Loucy (cell line): ENCODE data around the gene FARSA.
A peak's percentile ranks its signal among the peaks of the same experiment; 100 is the strongest.

ENCODE experiments used
- H2AFZ ChIP-seq: fragments of 200-600 bp; sonication (generic); 2 replicates; pipeline ENCODE4 v1.6.0; 2016; ENCODE audit warnings: antibody characterized with exemption, mild to moderate bottlenecking, low read length, moderate library complexity
- H3F3A ChIP-seq: fragments of 200-600 bp; 2 replicates; pipeline ENCODE4 v1.6.0; 2016; ENCODE audit warnings: antibody characterized with exemption, low read depth, mild to moderate bottlenecking
- H3K27me3 ChIP-seq: fragments of 200-600 bp; sonication (generic); 2 replicates; pipeline ENCODE4 v1.6.1; 2014; ENCODE audit warnings: low read length, mild to moderate bottlenecking; ENCODE audit not compliant: insufficient read depth, poor library complexity, severe bottlenecking
- H3K36me3 ChIP-seq: fragments of 200-600 bp; sonication (generic); 2 replicates; pipeline ENCODE4 v1.6.1; 2016; ENCODE audit warnings: low read length; ENCODE audit not compliant: insufficient read depth
- H3K4me1 ChIP-seq: fragments of 200-600 bp; sonication (generic); 2 replicates; pipeline ENCODE4 v1.5.1; 2014; ENCODE audit warnings: low read length, mild to moderate bottlenecking; ENCODE audit not compliant: insufficient read depth, poor library complexity, severe bottlenecking
- H3K4me2 ChIP-seq: fragments of 200-600 bp; sonication (generic); 2 replicates; pipeline ENCODE4 v1.6.0; 2014; ENCODE audit warnings: antibody characterized with exemption, low read length, low read depth, mild to moderate bottlenecking; ENCODE audit not compliant: poor library complexity, severe bottlenecking
- H3K4me3 ChIP-seq: fragments of 200-600 bp; sonication (generic); 2 replicates; pipeline ENCODE4 v1.5.1; 2014; ENCODE audit warnings: low read length, mild to moderate bottlenecking, mixed read lengths; ENCODE audit not compliant: poor library complexity, severe bottlenecking
- H3K79me2 ChIP-seq: fragments of 200-600 bp; sonication (generic); 2 replicates; pipeline ENCODE4 v1.6.1; 2014; ENCODE audit warnings: low read length; ENCODE audit not compliant: insufficient read depth
- H3K9ac ChIP-seq: fragments of 200-600 bp; sonication (generic); 2 replicates; pipeline ENCODE4 v1.6.0; 2014; ENCODE audit warnings: mild to moderate bottlenecking, low read depth, low read length, moderate library complexity; ENCODE audit not compliant: poor library complexity, severe bottlenecking
- H3K9me2 ChIP-seq: fragments of 200-600 bp; sonication (generic); replicated peaks from 2 replicates; pipeline ENCODE4 v1.6.1; 2016; ENCODE audit warnings: low read depth, low read length, mixed read lengths
- H3K9me3 ChIP-seq: fragments of 200-600 bp; sonication (generic); 2 replicates; pipeline ENCODE4 v1.6.1; 2014; ENCODE audit warnings: mild to moderate bottlenecking, antibody characterized with exemption, low read length, low read depth; ENCODE audit not compliant: insufficient read depth
- H4K20me1 ChIP-seq: fragments of 200-600 bp; sonication (generic); 2 replicates; pipeline ENCODE4 v1.6.0; 2014; ENCODE audit warnings: antibody characterized with exemption, low read length, mild to moderate bottlenecking; ENCODE audit not compliant: insufficient read depth, poor library complexity, severe bottlenecking
- CTCF ChIP-seq: fragments of 200-600 bp; sonication (generic); conservative IDR thresholded peaks from 2 replicates; pipeline ENCODE4 v1.5.1; 2014; ENCODE audit warnings: mild to moderate bottlenecking, antibody characterized with exemption, low read length
- EZH2phosphoT487 ChIP-seq: fragments of 200-600 bp; IDR thresholded peaks from 2 replicates; pipeline ENCODE4 v1.6.1; 2018; ENCODE audit warnings: antibody characterized with exemption, mild to moderate bottlenecking, moderate library complexity, borderline replicate concordance

Gene FARSA

DNA sequence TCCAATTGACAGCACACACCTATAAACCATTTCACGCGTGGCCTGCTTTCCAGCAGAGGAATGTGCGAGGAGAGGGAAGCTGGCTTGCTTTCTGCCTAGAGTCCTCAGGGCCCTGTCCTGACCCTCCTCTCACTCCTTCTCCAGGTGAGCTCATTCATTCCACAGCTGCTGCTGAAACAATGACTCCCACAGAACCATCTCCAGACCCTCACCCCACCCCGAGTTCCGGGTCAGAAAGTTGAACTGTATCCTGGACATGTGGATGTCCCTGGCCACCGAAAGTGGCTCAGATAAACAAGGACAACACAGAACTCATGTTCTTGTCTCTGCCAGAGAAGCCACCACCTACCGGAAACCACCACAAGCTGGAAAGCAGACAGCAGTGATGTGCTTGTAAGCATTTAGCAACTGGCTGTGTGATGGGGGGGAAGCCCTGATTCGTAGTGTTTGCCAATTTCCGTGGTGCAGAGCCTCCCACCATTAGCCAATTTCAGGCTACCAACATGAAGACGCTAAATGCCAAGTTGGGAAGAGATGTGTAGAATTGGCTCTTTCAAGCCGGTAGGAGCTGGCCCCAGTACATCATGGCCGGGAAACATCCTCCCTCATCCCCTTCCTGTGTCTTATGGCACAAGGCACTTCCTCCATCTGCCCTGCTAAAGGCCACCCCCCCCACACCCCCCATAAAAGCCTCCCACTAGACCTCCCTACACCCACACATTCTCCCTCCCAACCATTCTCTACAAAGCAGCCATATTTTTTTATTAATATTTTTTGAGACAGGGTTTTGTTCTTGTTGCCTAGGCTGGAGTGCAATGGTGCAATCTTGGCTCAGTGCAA, 19.4 kb downstream of the FARSA start:
- H3K4me1 ChIP-seq: peaks cover 44% of the 10 kb centered on the region
- peak overlapping the region; percentile 70 for H3K4me3 ChIP-seq
- H3K9ac ChIP-seq: peak overlapping the region; percentile 73
- H4K20me1 ChIP-seq: no peaks in the 10 kb centered on the region
- H2AFZ ChIP-seq: peak overlapping the region; percentile 35; the same call in 1 of the 2 replicates
- peak overlapping the region; percentile 80 for H3K4me2 ChIP-seq
- TF ChIP-seq EZH2phosphoT487 (no peak), CTCF (no peak)
- H3K9me3 ChIP-seq: no peaks in the 10 kb centered on the region
- no peaks in the 10 kb centered on the region for H3K36me3 ChIP-seq
- H3K27me3 ChIP-seq: no peaks in the 10 kb centered on the region
- no peaks in the 10 kb centered on the region for H3F3A ChIP-seq
- no peaks in the 10 kb centered on the region for H3K9me2 ChIP-seq
- H3K79me2 ChIP-seq: peaks cover 7% of the 10 kb centered on the region; the same call in 1 of the 2 replicates

- H3K9ac ChIP-seq: peak overlapping the region; percentile 73
Observed at GRCh38 chr19:12913011-12913561, 20.4 kb downstream of the FARSA start.

DNA sequence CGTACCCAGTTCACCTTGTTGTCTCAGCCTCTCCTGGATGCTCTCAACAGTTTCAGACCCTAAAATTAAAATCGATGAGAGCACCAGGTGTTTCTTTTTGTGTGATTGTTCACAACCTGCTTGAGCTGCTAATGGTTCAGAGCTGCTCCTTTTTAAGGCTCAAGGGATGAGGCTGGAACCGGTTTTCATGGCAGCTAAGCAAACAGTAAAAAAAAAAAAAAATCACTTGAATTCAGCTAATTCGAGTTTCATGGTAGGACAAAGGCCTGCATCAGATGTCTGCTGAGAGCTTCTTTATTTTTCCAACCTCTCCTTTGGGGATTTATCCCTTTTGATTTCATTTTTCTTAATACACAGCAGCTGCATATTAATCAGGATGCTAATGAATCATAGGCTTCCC, 20.9 kb downstream of the FARSA start:
- H3K9me2 ChIP-seq: no peaks in the 10 kb centered on the region
- H3F3A ChIP-seq: no peaks in the 10 kb centered on the region
- H3K36me3 ChIP-seq: no peaks in the 10 kb centered on the region
- no peaks in the 10 kb centered on the region for H3K79me2 ChIP-seq
- TF ChIP-seq EZH2phosphoT487 (no peak), CTCF (no peak)
- peak overlapping the region; percentile 29 for H3K9ac ChIP-seq
- H4K20me1 ChIP-seq: no peaks in the 10 kb centered on the region
- H3K4me3 ChIP-seq: no peak overlapping the region
- no peak overlapping the region for H2AFZ ChIP-seq
- H3K4me2 ChIP-seq: no peak overlapping the region
- no peaks in the 10 kb centered on the region for H3K27me3 ChIP-seq
- no peaks in the 10 kb centered on the region for H3K9me3 ChIP-seq
- peaks cover 35% of the 10 kb centered on the region for H3K4me1 ChIP-seq

More at GRCh38 chr19:12913011-12913561, 20.4 kb downstream of the FARSA start:
- H3K9me2 ChIP-seq: no peaks in the 10 kb centered on the region
- no peaks in the 10 kb centered on the region for H3K9me3 ChIP-seq
- no peaks in the 10 kb centered on the region for H3F3A ChIP-seq
- peaks cover 36% of the 10 kb centered on the region for H3K4me1 ChIP-seq
- TF ChIP-seq EZH2phosphoT487 (no peak), CTCF (no peak)
- no peaks in the 10 kb centered on the region for H3K36me3 ChIP-seq
- H4K20me1 ChIP-seq: no peaks in the 10 kb centered on the region
- no peak overlapping the region for H2AFZ ChIP-seq
- peak overlapping the region; percentile 80 for H3K4me2 ChIP-seq
- H3K79me2 ChIP-seq: peaks cover 3% of the 10 kb centered on the region; the same call in 1 of the 2 replicates
- H3K27me3 ChIP-seq: no peaks in the 10 kb centered on the region
- peak overlapping the region; percentile 70 for H3K4me3 ChIP-seq
